NB4 (cell line): ENCODE results near the gene TC2N.

ENCODE experiments used
- DNase-seq: peaks from one replicate; pipeline ENCODE4 v3.0.0; 2010; ENCODE audit warnings: low read depth
- H3K4me3 ChIP-seq: one replicate; pipeline ENCODE4 v1.5.1; 2011; ENCODE audit warnings: mild to moderate bottlenecking, low read depth, low read length, moderate library complexity
- MAX ChIP-seq: IDR thresholded peaks from 2 replicates; pipeline ENCODE4 v1.6.1; 2011; ENCODE audit warnings: low read depth, low read length
- MYC ChIP-seq: IDR thresholded peaks from 2 replicates; pipeline ENCODE4 v1.6.1; 2011; ENCODE audit warnings: low read depth, low read length
- POLR2A ChIP-seq: IDR thresholded peaks from 2 replicates; pipeline ENCODE4 v1.6.1; 2011; ENCODE audit warnings: mild to moderate bottlenecking; ENCODE audit not compliant: insufficient read length; ENCODE audit errors: extremely low read depth
- TF ChIP-seq, protein P1 (sequence below): IDR thresholded peaks from one replicate; pipeline ENCODE4 v1.5.1; 2012; ENCODE audit warnings: low read depth, low read length

TC2N gene

GRCh38 chr14:91732439-91732838, 134.9 kb downstream of the TC2N start:
- no peak overlapping the region for H3K4me3 ChIP-seq
- DNase-seq: no peak
- no peak for TF ChIP-seq MYC
- TF ChIP-seq, protein P1, sequence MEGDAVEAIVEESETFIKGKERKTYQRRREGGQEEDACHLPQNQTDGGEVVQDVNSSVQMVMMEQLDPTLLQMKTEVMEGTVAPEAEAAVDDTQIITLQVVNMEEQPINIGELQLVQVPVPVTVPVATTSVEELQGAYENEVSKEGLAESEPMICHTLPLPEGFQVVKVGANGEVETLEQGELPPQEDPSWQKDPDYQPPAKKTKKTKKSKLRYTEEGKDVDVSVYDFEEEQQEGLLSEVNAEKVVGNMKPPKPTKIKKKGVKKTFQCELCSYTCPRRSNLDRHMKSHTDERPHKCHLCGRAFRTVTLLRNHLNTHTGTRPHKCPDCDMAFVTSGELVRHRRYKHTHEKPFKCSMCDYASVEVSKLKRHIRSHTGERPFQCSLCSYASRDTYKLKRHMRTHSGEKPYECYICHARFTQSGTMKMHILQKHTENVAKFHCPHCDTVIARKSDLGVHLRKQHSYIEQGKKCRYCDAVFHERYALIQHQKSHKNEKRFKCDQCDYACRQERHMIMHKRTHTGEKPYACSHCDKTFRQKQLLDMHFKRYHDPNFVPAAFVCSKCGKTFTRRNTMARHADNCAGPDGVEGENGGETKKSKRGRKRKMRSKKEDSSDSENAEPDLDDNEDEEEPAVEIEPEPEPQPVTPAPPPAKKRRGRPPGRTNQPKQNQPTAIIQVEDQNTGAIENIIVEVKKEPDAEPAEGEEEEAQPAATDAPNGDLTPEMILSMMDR: no peak
- no peak for TF ChIP-seq POLR2A
- TF ChIP-seq MAX: no peak

GRCh38 chr14:91731986-91732385, 135.3 kb downstream of the TC2N start, which contains the start of gene CATSPERB:
CATSPERB (minus strand) TSS chr14:91732086; CDS start chr14:91729479, 2,607 bp downstream.
- no peak within 1 kb of the TSS for H3K4me3 ChIP-seq
- no peak for TF ChIP-seq MYC
- no peak for TF ChIP-seq POLR2A
- no peak for TF ChIP-seq MAX
- TF ChIP-seq, protein P1: no peak
- DNase-seq: no peak

- H3K4me3 ChIP-seq: no peak overlapping the region
- DNase-seq: no peak
- TF ChIP-seq MYC (no peak), MAX (no peak), POLR2A (no peak)
- TF ChIP-seq, protein P1: no peak
Observed at GRCh38 chr14:91731018-91731417, 136.3 kb downstream of the TC2N start.

DNA sequence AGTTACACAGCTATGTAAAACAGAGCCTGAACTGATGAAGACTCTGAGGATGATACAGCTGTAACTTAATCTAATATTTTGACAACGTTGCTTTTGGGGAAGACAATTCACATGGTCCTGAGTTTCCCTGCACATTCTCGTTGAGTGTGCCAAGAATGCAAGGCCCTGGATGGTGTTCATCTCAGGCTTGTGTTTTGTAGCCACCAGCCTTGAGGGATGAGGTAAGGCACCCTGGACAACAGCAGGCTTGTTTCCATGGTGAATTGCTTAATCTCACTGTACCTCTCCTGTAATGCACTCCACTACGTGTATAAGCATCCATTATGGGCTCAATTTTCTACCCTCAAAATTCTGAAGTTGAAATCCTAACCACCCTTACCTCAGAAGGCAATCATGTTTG, 137.6 kb downstream of the TC2N start:
- TF ChIP-seq POLR2A: no peak
- TF ChIP-seq, protein P1: no peak
- TF ChIP-seq MAX: no peak
- TF ChIP-seq MYC: no peak
- DNase-seq: no peak
- no peak overlapping the region for H3K4me3 ChIP-seq
